IMR-90 (cell line): ENCODE data around the gene TMEM106A. TPM values are rescaled to one million over a fixed set of nuclear protein-coding genes. Genes with fewer than 3 reads are reported as not detected.

Experiments used
- ATAC-seq: fragments of 200-7000 bp; cut with Tn5 transposase; 2 replicates; pipeline ENCODE4 v1.9.1; 2020; ENCODE audit warnings: low read depth, mild to moderate bottlenecking, moderate library complexity
- BruUV-seq: library from RNA; stranded (reverse); fragments of 400-500 nt; replicated peaks from 2 replicates; lab custom pipeline; 2021; lab: Mats Ljungman, UMichigan
- CTCF ChIA-PET: fragments of 300-600 bp; formaldehyde crosslinking; extraction: SDS; loops from one replicate; lab custom pipeline; 2021; ENCODE audit warnings: antibody characterized with exemption; lab: Yijun Ruan, JAX
- POLR2A ChIA-PET: fragments of 300-600 bp; sonication (Branson Sonifier 250); formaldehyde crosslinking; loops from one replicate; lab custom pipeline; 2022; ENCODE audit warnings: antibody characterized with exemption; ENCODE audit not compliant: unreplicated experiment; lab: Charles Lee
- DNase-seq: peaks from one replicate; pipeline ENCODE4 v3.0.0; 2013
- H2AFZ ChIP-seq: replicated peaks from 2 replicates; pipeline ENCODE3; 2013; ENCODE audit warnings: low read length, mild to moderate bottlenecking; ENCODE audit not compliant: poor library complexity
- H2AK5ac ChIP-seq: 2 replicates; pipeline ENCODE4 v1.6.1; 2013; ENCODE audit warnings: low read depth, low read length, inconsistent platforms
- H2AK9ac ChIP-seq: replicated peaks from 2 replicates; pipeline ENCODE3; 2013; ENCODE audit warnings: mild to moderate bottlenecking, low read depth, low read length, moderate library complexity; ENCODE audit not compliant: poor library complexity
- H2BK120ac ChIP-seq: 2 replicates; pipeline ENCODE4 v1.6.1; 2013; ENCODE audit warnings: low read depth, low read length, inconsistent platforms
- H2BK15ac ChIP-seq: 3 replicates; pipeline ENCODE4 v1.6.1; 2013; ENCODE audit warnings: low read depth, low read length, inconsistent platforms
- H2BK20ac ChIP-seq: 2 replicates; pipeline ENCODE4 v1.6.1; 2013; ENCODE audit warnings: low read depth, mild to moderate bottlenecking, inconsistent platforms, low read length, moderate library complexity
- H2BK5ac ChIP-seq: 2 replicates; pipeline ENCODE4 v1.6.1; 2013; ENCODE audit warnings: mild to moderate bottlenecking, low read depth, low read length, inconsistent platforms; ENCODE audit not compliant: poor library complexity, severe bottlenecking
- H3K14ac ChIP-seq: replicated peaks from 2 replicates; pipeline ENCODE4 v1.6.1; 2013; ENCODE audit warnings: low read depth, low read length, inconsistent platforms
- H3K18ac ChIP-seq: 2 replicates; pipeline ENCODE4 v1.6.1; 2013; ENCODE audit warnings: low read depth, low read length, control low read depth
- H3K23ac ChIP-seq: 2 replicates; pipeline ENCODE4 v1.6.1; 2013; ENCODE audit warnings: low read depth, low read length, inconsistent platforms
- H3K27ac ChIP-seq: 2 replicates; pipeline ENCODE4 v1.5.1; 2013; ENCODE audit warnings: mild to moderate bottlenecking, control low read depth, low read length; ENCODE audit not compliant: insufficient read depth
- H3K27me3 ChIP-seq: 2 replicates; pipeline ENCODE4 v1.6.1; 2013; ENCODE audit warnings: low read length; ENCODE audit not compliant: control insufficient read depth, insufficient read depth
- H3K36me3 ChIP-seq: 2 replicates; pipeline ENCODE4 v1.6.1; 2013; ENCODE audit warnings: low read length, mixed read lengths; ENCODE audit not compliant: control insufficient read depth, insufficient read depth
- H3K4ac ChIP-seq: 2 replicates; pipeline ENCODE4 v1.6.1; 2013; ENCODE audit warnings: low read depth, low read length, inconsistent platforms
- H3K4me1 ChIP-seq: 2 replicates; pipeline ENCODE4 v1.6.1; 2013; ENCODE audit warnings: low read length, mixed read lengths; ENCODE audit not compliant: control insufficient read depth, insufficient read depth
- H3K4me2 ChIP-seq: 2 replicates; pipeline ENCODE4 v1.6.1; 2013; ENCODE audit warnings: low read depth, mild to moderate bottlenecking, control low read depth, low read length, moderate library complexity
- H3K4me3 ChIP-seq: 2 replicates; pipeline ENCODE4 v1.5.1; 2013; ENCODE audit warnings: low read depth, mild to moderate bottlenecking, control low read depth, low read length, moderate library complexity; ENCODE audit not compliant: insufficient read depth
- H3K56ac ChIP-seq: 2 replicates; pipeline ENCODE4 v1.6.1; 2013; ENCODE audit warnings: low read length, inconsistent platforms; ENCODE audit not compliant: insufficient read depth; ENCODE audit errors: extremely low read depth
- H3K79me1 ChIP-seq, 2 experiments: 2 replicates each; pipeline ENCODE4 v1.6.1; 2013; ENCODE audit warnings: low read length in 2 of 2, inconsistent platforms in 1 of 2, low read depth in 1 of 2
- H3K9ac ChIP-seq: 2 replicates; pipeline ENCODE4 v1.6.1; 2013; ENCODE audit warnings: low read depth, low read length, control low read depth
- H3K9me1 ChIP-seq: 2 replicates; pipeline ENCODE4 v1.6.1; 2013; ENCODE audit warnings: low read length, inconsistent platforms; ENCODE audit not compliant: insufficient read depth
- H3K9me3 ChIP-seq: 2 replicates; pipeline ENCODE4 v1.6.1; 2013; ENCODE audit warnings: low read length; ENCODE audit not compliant: control insufficient read depth, insufficient read depth
- H4K20me1 ChIP-seq: 2 replicates; pipeline ENCODE4 v1.6.1; 2013; ENCODE audit warnings: low read length, inconsistent platforms; ENCODE audit not compliant: insufficient read depth
- H4K5ac ChIP-seq: 2 replicates; pipeline ENCODE4 v1.6.1; 2013; ENCODE audit warnings: mild to moderate bottlenecking, low read depth, low read length, control low read depth
- H4K8ac ChIP-seq, 2 experiments: 2 replicates each; pipeline ENCODE4 v1.6.1; 2013; ENCODE audit warnings: low read depth in 2 of 2, low read length in 2 of 2, control low read depth in 1 of 2, inconsistent platforms in 1 of 2
- H4K91ac ChIP-seq: 2 replicates; pipeline ENCODE4 v1.6.1; 2013; ENCODE audit warnings: low read depth, low read length, inconsistent platforms; ENCODE audit not compliant: insufficient read depth
- BHLHE40 ChIP-seq: fragments of 150-350 bp; IDR thresholded peaks from 2 replicates; pipeline ENCODE4 v1.6.1; 2016; ENCODE audit warnings: mild to moderate bottlenecking, low read depth, low read length
- CEBPB ChIP-seq: IDR thresholded peaks from 2 replicates; pipeline ENCODE4 v1.6.1; 2012; ENCODE audit warnings: low read depth, low read length, improper control_type of control experiment
- CHD1 ChIP-seq: IDR thresholded peaks from 2 replicates; pipeline ENCODE4 v1.6.1; 2012; ENCODE audit warnings: low read depth, low read length, improper control_type of control experiment
- CTCF ChIP-seq: conservative IDR thresholded peaks from 2 replicates; pipeline ENCODE4 v1.5.1; 2012; ENCODE audit warnings: mild to moderate bottlenecking, low read depth, low read length, improper control_type of control experiment
- MAFK ChIP-seq: IDR thresholded peaks from 2 replicates; pipeline ENCODE4 v1.6.1; 2012; ENCODE audit warnings: low read depth, low read length, improper control_type of control experiment
- MAZ ChIP-seq: IDR thresholded peaks from 2 replicates; pipeline ENCODE4 v1.6.1; 2012; ENCODE audit warnings: low read depth, mild to moderate bottlenecking, low read length, improper control_type of control experiment, moderate library complexity, borderline replicate concordance
- NFE2L2 ChIP-seq: fragments of 150-350 bp; IDR thresholded peaks from 2 replicates; pipeline ENCODE4 v1.6.1; 2016; ENCODE audit warnings: low read depth, mild to moderate bottlenecking, low read length
- RAD21 ChIP-seq: IDR thresholded peaks from 2 replicates; pipeline ENCODE4 v1.6.1; 2012; ENCODE audit warnings: low read length, improper control_type of control experiment
- RCOR1 ChIP-seq: IDR thresholded peaks from 2 replicates; pipeline ENCODE4 v1.6.1; 2012; ENCODE audit warnings: mild to moderate bottlenecking, low read length, improper control_type of control experiment; ENCODE audit not compliant: insufficient replicate concordance
- RFX5 ChIP-seq: IDR thresholded peaks from 2 replicates; pipeline ENCODE4 v1.8.0; 2012; ENCODE audit warnings: low read depth, mild to moderate bottlenecking, low read length, moderate library complexity
- SMC3 ChIP-seq: fragments of 150-350 bp; IDR thresholded peaks from 2 replicates; pipeline ENCODE4 v1.6.1; 2016; ENCODE audit warnings: low read depth, mild to moderate bottlenecking, antibody characterized with exemption, low read length, moderate library complexity
- USF2 ChIP-seq: fragments of 150-350 bp; IDR thresholded peaks from 2 replicates; pipeline ENCODE4 v1.6.1; 2017; ENCODE audit warnings: mild to moderate bottlenecking, antibody characterized with exemption, low read length, low read depth
- WGBS, 2 experiments: methylation state at CpG; one replicate each; pipeline versions ENCODE4 v1.1.5 to v1.1.7; 2013; ENCODE audit warnings: missing lambda C conversion rate in 2 of 2; ENCODE audit not compliant: insufficient read length in 1 of 2; ENCODE audit errors: extremely low coverage in 2 of 2; 5-methylcytosine and 5-hydroxymethylcytosine counted together
- dilution Hi-C: fragments of 300-500 bp; cut with HindIII; formaldehyde crosslinking; loops from one replicate; pipeline ENCODE4 v1.14.3; 2018; ENCODE audit warnings: low sequenced_read_pairs; ENCODE audit not compliant: unreplicated experiment
- in situ Hi-C: fragments of 300-500 bp; cut with MboI; formaldehyde crosslinking; loops from 3 replicates; pipeline ENCODE4 v1.14.3; 2019; ENCODE audit warnings: low sequenced_read_pairs, inconsistent platforms, mixed read lengths
- intact Hi-C: fragments of 100-400 bp; cut with micrococcal nuclease; formaldehyde crosslinking; loops from 2 replicates; pipeline ENCODE4 v1.10.0; 2022
- polyA plus RNA-seq, 3 experiments: library from polyadenylated mRNA; depleted of rRNA; stranded (reverse); fragments of >200 nt; gene quantifications; 2 replicates each; pipeline ENCODE4 v1.2.3, GENCODE V29; 2012; ENCODE audit warnings: low replicate concordance in 1 of 3
- total RNA-seq: library from RNA; depleted of rRNA; stranded (reverse); fragments of >200 nt; gene quantifications from 2 replicates; pipeline ENCODE4 v1.2.3, GENCODE V29; 2012

The TMEM106A gene
- total and polyA plus RNA-seq, 2 of the 4 experiments (the other 2 are of a cell fraction), result 2.2 to 7.5 TPM

- no peak for TF ChIP-seq USF2
Measured at GRCh38 chr17:43219746-43220380, 8.2 kb downstream of the TMEM106A start (continued).

- H4K20me1 ChIP-seq, result no peaks in the 10 kb centered on the region; the same call in 1 of the 2 replicates
- H4K91ac ChIP-seq, result no peak overlapping the region
- no peak overlapping the region for H3K4me2 ChIP-seq
- no peak overlapping the region for H2AK9ac ChIP-seq
- H3K27ac ChIP-seq, result no peak overlapping the region
- H3K9ac ChIP-seq, result no peak overlapping the region
- ATAC-seq, result no peak
- ChIA-PET CTCF (no interaction called here), POLR2A (no interaction called here)
- H2BK120ac ChIP-seq, result no peak overlapping the region
- intact Hi-C loops, result no loop called here
- H2BK5ac ChIP-seq, result no peak overlapping the region
- H3K9me1 ChIP-seq, result peaks cover 19% of the 10 kb centered on the region
- dilution Hi-C loops, result no loop called here
- in situ Hi-C loops, result loop anchor here (25.0 kb wide), 1 partner anchor 92 kb away; no protein-coding TSS in a partner anchor
- H3K9me3 ChIP-seq, result no peaks in the 10 kb centered on the region
- no peak overlapping the region for H3K18ac ChIP-seq
- no peaks in the 10 kb centered on the region for H3K27me3 ChIP-seq
- no peak overlapping the region for H3K23ac ChIP-seq
- no peak overlapping the region for H2AFZ ChIP-seq
- no peak overlapping the region for H2AK5ac ChIP-seq
- no peak overlapping the region for H3K4me3 ChIP-seq
- H4K8ac ChIP-seq, result no peak overlapping the region
- peaks cover 0 to 22% of the 10 kb centered on the region in 2 experiments; a peak in 2 of 4 replicates for H3K79me1 ChIP-seq
- H3K36me3 ChIP-seq, result peaks cover 37% of the 10 kb centered on the region
- no peaks in the 10 kb centered on the region for H3K4me1 ChIP-seq
- no peak overlapping the region for H2BK15ac ChIP-seq
- H3K4ac ChIP-seq, result no peak overlapping the region
- no peak overlapping the region for H3K14ac ChIP-seq
- DNase-seq, result no peak
- WGBS, 2 experiments, result 88% methylated on average over 5 of the region's 9 CpGs; no CpG with 5 or more reads in 1 of the 2 experiments
- no TSS peak for BruUV-seq
- H2BK20ac ChIP-seq, result no peak overlapping the region
- H3K56ac ChIP-seq, result no peak overlapping the region
- H4K5ac ChIP-seq, result no peak overlapping the region
- TF ChIP-seq RCOR1 (no peak), RFX5 (no peak), MAFK (no peak), NFE2L2 (no peak), RAD21 (no peak), MAZ (no peak), USF2 (no peak), CEBPB (no peak), SMC3 (no peak), CHD1 (no peak), CTCF (no peak), BHLHE40 (no peak)
Measured at GRCh38 chr17:43220511-43221125, 8.9 kb downstream of the TMEM106A start.
